GM12865 (cell line): ENCODE data around the gene MAPK8IP2.

Experiments used
- DNase-seq: peaks from one replicate; pipeline ENCODE4 v3.0.0; 2010; ENCODE audit warnings: low read depth
- H3K4me3 ChIP-seq: 2 replicates; pipeline ENCODE4 v1.5.1; 2011; ENCODE audit warnings: mild to moderate bottlenecking, low read depth, low read length, control low read depth
- TF ChIP-seq, protein P1 (sequence below): IDR thresholded peaks from 2 replicates; pipeline ENCODE4 v1.5.1; 2011; ENCODE audit warnings: low read length, control low read depth, low read depth, inconsistent platforms; ENCODE audit not compliant: insufficient read depth; ENCODE audit errors: missing control alignments

MAPK8IP2 gene

DNA sequence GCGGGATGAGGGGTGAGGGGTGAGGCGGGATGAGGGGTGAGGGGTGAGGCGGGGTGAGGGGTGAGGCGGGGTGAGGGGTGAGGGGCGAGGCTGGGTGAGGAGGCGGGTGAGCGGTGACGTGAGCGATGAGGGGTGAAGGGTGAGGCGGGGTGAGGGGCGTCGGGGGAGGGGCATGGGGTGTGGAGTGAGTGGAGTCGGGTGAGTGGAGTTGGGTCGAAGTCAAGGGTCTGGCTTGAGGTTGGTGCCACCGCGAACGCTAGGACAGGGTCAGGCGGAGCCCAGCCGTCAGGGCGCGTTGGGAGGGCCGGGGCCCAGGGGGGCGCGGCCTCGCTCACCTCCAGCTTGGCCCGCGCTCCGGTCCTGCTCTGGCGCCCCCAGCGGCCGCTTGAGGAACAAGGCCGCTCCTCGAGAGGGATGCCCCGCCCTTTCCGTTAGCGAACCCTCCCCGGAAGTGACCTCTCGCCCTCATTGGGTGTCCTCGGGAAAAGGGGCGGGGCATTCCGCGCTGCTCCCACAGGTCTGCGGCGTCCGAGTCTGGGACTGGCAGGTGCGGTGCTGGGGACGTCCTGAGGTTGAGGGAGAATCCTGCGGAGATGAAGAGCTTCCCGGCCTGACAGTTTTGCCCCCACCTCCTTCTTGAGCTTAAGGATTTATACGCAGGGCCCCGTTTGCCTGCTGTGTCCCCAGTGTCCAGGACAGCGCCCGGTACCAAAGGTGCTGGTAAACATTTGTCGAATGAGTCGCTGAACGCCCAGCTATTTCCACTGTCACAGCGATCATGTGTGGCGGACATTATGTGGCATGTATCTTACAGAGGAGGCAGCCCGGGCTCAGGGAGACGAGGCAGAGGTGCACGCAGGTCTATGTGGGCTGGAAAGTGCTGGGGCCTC lies 37.8 kb upstream of the MAPK8IP2 start, which contains the start of gene SYCE3:
SYCE3 (minus strand) TSS at position 397 of the 890 bp plus-strand sequence. CDS start 6,514 bp downstream, outside the sequence.
- peak; percentile 97 for DNase-seq
- TF ChIP-seq, protein P1, sequence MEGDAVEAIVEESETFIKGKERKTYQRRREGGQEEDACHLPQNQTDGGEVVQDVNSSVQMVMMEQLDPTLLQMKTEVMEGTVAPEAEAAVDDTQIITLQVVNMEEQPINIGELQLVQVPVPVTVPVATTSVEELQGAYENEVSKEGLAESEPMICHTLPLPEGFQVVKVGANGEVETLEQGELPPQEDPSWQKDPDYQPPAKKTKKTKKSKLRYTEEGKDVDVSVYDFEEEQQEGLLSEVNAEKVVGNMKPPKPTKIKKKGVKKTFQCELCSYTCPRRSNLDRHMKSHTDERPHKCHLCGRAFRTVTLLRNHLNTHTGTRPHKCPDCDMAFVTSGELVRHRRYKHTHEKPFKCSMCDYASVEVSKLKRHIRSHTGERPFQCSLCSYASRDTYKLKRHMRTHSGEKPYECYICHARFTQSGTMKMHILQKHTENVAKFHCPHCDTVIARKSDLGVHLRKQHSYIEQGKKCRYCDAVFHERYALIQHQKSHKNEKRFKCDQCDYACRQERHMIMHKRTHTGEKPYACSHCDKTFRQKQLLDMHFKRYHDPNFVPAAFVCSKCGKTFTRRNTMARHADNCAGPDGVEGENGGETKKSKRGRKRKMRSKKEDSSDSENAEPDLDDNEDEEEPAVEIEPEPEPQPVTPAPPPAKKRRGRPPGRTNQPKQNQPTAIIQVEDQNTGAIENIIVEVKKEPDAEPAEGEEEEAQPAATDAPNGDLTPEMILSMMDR = peak; percentile 94

DNA sequence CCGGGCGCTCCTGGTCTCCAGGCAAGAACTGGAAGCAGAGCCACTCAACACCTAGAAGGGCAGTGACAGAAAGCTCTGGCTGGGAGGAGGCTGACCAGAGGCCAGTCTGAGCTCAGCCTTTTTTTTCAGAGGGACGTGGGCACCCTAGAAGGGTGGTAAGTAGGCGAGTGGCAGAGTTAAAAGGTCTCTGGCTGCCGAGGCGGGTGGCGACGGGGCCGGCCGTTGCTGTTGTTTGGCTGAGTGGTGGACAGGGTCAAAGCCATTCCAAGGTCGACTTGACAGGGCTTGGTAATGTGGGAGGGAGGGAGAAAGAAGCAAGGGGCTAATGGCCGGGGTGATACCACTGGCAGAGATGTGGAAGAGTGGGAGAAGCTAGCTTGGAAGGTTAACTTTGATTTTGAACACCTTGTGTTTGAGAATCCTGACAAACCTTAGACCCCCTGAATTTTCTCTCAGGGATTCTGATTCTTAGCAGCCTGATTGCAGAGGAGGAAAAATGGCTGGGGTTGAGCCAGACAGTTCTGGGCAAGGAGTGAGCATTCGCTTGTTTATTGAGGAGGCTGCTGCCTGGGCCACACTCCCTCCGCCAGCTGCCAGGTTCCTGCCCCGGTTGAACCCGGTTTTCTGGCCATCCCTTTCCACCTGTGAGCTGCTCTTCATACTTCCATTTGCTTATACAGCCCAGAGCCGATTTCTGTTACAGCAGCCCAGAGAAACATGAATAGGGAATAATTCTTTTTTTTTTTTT lies 37.0 kb upstream of the MAPK8IP2 start:
- peak overlapping the region; percentile 81 for H3K4me3 ChIP-seq
- TF ChIP-seq, protein P1 = no peak
- no peak for DNase-seq

More for the DNA sequence above, 37.8 kb upstream of the MAPK8IP2 start, which contains the start of gene SYCE3:
- H3K4me3 ChIP-seq = peak within 1 kb of the TSS; percentile 81

DNA sequence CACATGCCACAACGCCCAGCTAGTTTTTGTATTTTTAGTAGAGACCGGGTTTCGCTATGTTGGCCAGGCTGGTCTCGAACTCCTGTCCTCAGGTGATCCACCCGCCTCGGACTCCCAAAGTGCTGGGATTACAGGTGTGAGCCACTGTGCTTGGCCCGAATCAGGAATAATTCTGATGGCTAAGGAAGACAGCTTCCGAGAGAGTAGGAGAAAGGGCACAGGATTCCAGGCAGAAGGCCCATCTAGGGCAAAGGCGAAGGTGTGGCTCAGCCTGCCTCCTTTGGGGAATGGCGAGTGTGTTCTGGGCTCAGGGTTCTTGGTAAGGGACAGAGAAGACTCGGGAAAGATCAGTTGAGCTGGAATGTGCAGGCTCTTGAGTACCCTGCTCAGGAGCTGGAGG lies 36.3 kb upstream of the MAPK8IP2 start:
- no peak for DNase-seq
- no peak overlapping the region for H3K4me3 ChIP-seq
- TF ChIP-seq, protein P1 = no peak

DNA sequence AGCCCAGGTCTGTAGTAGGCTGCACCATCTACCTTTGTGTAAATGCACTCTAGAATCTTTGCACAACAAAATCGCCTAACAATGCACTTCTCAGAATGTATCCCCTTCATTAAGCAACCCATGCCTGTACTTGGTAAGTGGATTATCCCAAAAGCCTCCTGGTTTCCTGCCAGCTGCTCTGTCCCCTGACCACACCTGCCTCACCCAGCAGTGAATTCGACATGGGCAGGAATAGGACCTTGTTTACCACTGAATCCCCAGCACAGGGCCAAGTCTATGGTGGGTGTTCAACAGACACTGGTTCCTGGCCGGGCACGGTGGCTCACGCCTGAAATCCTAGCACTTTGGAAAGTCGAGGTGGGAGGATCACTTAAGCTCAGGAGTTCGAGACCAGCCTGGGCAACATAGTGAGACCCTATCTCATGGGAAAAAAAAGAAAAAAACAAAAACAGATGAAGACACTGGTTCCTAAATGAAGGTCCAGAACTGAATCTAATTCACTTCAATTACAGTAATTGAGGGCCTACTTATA lies 32.8 kb upstream of the MAPK8IP2 start:
- DNase-seq = no peak

DNA sequence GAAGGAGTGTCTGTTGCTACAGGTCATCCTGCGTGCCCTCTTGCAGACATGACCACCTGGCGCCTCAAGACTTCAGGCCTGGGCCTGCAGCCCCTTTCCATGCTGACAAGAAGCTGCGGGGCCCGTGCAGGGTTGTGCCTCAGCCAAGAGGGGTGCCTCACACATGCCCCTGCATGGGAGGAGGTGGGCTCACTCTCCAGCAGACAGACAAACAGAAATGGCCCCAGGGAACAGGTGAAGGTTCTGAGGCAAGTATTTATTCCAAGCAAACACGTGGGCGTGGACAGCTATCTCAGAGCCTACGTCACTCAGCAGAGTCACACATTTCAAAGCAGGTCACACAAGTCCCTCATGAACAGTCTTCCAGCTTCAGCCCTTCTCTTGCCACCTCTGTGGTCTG lies 32.0 kb upstream of the MAPK8IP2 start:
- TF ChIP-seq, protein P1 = no peak
- DNase-seq = no peak
- no peak overlapping the region for H3K4me3 ChIP-seq

More for the DNA sequence above, 32.8 kb upstream of the MAPK8IP2 start:
- TF ChIP-seq, protein P1 = no peak
- no peak overlapping the region for H3K4me3 ChIP-seq

DNA sequence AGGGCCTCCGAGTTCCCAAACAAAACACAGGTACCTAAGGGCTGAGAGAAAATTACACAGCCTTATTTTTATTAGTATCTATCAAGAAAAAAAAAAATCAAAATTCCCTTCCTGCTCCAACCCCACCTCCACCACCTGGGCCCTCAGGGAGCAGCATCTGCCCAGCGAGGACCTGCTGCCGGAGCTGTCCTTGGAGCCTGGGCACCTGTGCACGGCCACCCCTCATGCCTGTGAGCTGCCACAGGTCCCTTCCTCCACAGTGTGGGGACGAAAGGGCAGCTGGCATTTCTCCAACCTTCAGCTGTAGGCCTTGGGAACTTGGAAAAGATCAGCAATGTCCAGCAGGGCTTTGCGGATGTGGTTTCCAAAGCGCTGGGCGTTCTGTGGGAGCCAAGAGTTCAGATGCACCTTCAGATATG lies 31.5 kb upstream of the MAPK8IP2 start:
- no peak for DNase-seq
- TF ChIP-seq, protein P1 = no peak
- no peak overlapping the region for H3K4me3 ChIP-seq
